CD8-positive, alpha-beta memory T cell (primary cell): ENCODE measurements around the gene BRIP1. TPM values are rescaled to one million over a fixed set of nuclear protein-coding genes. Genes with fewer than 3 reads are reported as not detected.

Experiments used
- CTCF ChIA-PET: fragments of 350-600 bp; sonication (Branson Sonifier 250); formaldehyde crosslinking; loops from one replicate; lab custom pipeline; 2021; ENCODE audit warnings: antibody characterized with exemption; lab: Charles Lee
- POLR2A ChIA-PET: fragments of 350-600 bp; sonication (Branson Sonifier 250); formaldehyde crosslinking; loops from one replicate; lab custom pipeline; 2021; ENCODE audit warnings: antibody characterized with exemption; lab: Charles Lee
- DNase-seq, 5 donors: peaks; one replicate each; pipeline versions ENCODE4 v3.0.0 to v3.0.0-alpha.2; 2020 to 2022; ENCODE audit warnings: mixed read lengths in 1 of 5
- H3K27ac ChIP-seq: one replicate; pipeline ENCODE4 v1.7.0; 2013; ENCODE audit warnings: low read depth, mild to moderate bottlenecking, low read length, moderate library complexity
- H3K27me3 ChIP-seq: 2 replicates; pipeline ENCODE4 v1.7.0; 2013; ENCODE audit warnings: low read length, mild to moderate bottlenecking; ENCODE audit not compliant: insufficient read depth, poor library complexity, severe bottlenecking
- H3K36me3 ChIP-seq: 2 replicates; pipeline ENCODE4 v1.7.0; 2013; ENCODE audit warnings: mild to moderate bottlenecking, low read length, moderate library complexity; ENCODE audit not compliant: insufficient read depth
- H3K4me1 ChIP-seq: 2 replicates; pipeline ENCODE4 v1.7.0; 2013; ENCODE audit warnings: mild to moderate bottlenecking, low read length, moderate library complexity; ENCODE audit not compliant: insufficient read depth
- H3K4me3 ChIP-seq: 2 replicates; pipeline ENCODE4 v1.7.0; 2013; ENCODE audit warnings: mild to moderate bottlenecking, low read length
- H3K9me3 ChIP-seq: 2 replicates; pipeline ENCODE4 v1.7.0; 2013; ENCODE audit warnings: mild to moderate bottlenecking, low read length
- H3K27ac Mint-ChIP-seq, 8 donors: one replicate each; pipeline ENCODE4 v1.8.0; 2020 to 2021; ENCODE audit warnings: mixed read lengths in 8 of 8, mild to moderate bottlenecking in 6 of 8, inconsistent platforms in 3 of 8, moderate library complexity in 3 of 8
- H3K27me3 Mint-ChIP-seq, 2 donors: one replicate each; pipeline ENCODE4 v1.8.0; 2020 to 2021; ENCODE audit warnings: mixed read lengths in 2 of 2, mild to moderate bottlenecking in 1 of 2, moderate library complexity in 1 of 2
- H3K36me3 Mint-ChIP-seq, 3 donors: one replicate each; pipeline ENCODE4 v1.8.0; 2020 to 2021; ENCODE audit warnings: mixed read lengths in 3 of 3, inconsistent platforms in 1 of 3, mild to moderate bottlenecking in 1 of 3
- H3K4me1 Mint-ChIP-seq, 3 donors: one replicate each; pipeline ENCODE4 v1.8.0; 2020 to 2021; ENCODE audit warnings: mixed read lengths in 3 of 3, inconsistent platforms in 1 of 3, mild to moderate bottlenecking in 1 of 3
- H3K4me3 Mint-ChIP-seq, 7 donors: one replicate each; pipeline ENCODE4 v1.8.0; 2020 to 2021; ENCODE audit warnings: mixed read lengths in 7 of 7, mild to moderate bottlenecking in 6 of 7, moderate library complexity in 4 of 7, inconsistent platforms in 2 of 7
- H3K9me3 Mint-ChIP-seq, 5 donors: one replicate each; pipeline ENCODE4 v1.8.0; 2020 to 2022; ENCODE audit warnings: mixed read lengths in 5 of 5, mild to moderate bottlenecking in 3 of 5, moderate library complexity in 2 of 5, inconsistent platforms in 1 of 5
- polyA plus RNA-seq: library from polyadenylated mRNA; unstranded; fragments of 300-500 nt; fragmentation: Illumina TruSeq; gene quantifications from one replicate; pipeline ENCODE4 v1.2.3, GENCODE V29; 2021
- total RNA-seq, 2 experiments: library from RNA; stranded (reverse); gene quantifications; one replicate each; pipeline ENCODE4 v1.2.3, GENCODE V29; 2021

Gene BRIP1
- total and polyA plus RNA-seq, 3 experiments from 2014 or later: 0.86 to 11.7 (median 11.3) TPM

DNA sequence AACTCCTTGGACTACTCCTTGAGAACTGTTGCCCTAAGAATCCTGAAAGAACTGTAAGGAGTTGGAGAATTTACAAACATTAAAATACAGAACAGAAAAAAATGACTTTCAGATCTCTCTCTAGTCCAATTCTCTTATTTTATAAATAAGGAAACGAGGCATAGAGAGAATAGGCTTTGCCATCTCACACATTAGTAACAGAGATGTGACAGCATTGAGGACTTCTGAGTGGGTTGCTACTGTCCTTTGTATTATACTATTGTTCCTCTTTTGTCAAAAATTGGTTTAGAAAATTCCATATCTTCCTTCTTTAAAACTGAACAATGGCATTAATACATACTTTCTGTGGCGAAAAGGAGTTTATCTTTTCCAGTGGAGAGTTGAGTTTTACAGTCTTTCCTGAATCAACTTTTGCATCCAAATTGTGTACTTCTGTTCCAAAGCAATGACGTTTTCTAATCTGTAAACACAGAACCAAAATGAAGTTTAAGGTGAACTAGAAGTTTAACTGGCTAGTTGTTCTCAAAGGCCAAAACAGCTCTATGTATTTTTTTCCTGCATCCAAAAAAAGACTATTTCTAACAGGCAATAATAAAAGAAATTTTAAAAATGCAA, 16.5 kb downstream of the BRIP1 start:
- no peak overlapping the region for H3K4me3 Mint-ChIP-seq
- H3K4me1 Mint-ChIP-seq: no peaks in the 10 kb centered on the region
- H3K9me3 ChIP-seq: no peaks in the 10 kb centered on the region
- H3K9me3 Mint-ChIP-seq: peaks cover 0 to 1% (median 0%) of the 10 kb centered on the region in 5 donors
- no peak overlapping the region for H3K27ac Mint-ChIP-seq
- H3K4me1 ChIP-seq: no peaks in the 10 kb centered on the region
- H3K36me3 ChIP-seq: no peaks in the 10 kb centered on the region
- no peak for DNase-seq
- peaks cover 0 to 4% (median 3%) of the 10 kb centered on the region in 3 donors for H3K36me3 Mint-ChIP-seq
- no peak overlapping the region for H3K27ac ChIP-seq
- H3K27me3 Mint-ChIP-seq: no peaks in the 10 kb centered on the region
- no peaks in the 10 kb centered on the region for H3K27me3 ChIP-seq
- ChIA-PET POLR2A (no interaction called here), CTCF (no interaction called here)
- no peak overlapping the region for H3K4me3 ChIP-seq

DNA sequence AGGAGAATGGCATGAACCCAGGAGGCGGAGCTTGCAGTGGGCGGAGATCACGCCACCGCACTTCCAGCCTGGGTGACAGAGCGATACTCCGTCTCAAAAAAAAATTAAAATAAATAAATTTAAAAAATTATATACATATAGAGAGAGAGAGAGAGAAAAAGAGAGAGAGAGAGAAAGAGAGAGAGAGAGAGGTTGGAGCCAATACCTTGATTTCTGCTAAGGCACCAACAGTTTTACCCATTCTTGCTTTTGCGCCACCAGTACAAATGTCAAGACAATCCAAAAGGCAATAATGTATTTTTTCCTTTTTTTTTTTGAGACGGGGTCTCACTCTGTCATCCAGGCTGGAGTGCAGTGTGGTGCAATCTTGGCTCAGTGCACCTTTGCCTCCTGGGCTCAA, 17.2 kb downstream of the BRIP1 start:
- no peaks in the 10 kb centered on the region for H3K4me1 Mint-ChIP-seq
- H3K27me3 ChIP-seq: no peaks in the 10 kb centered on the region
- DNase-seq: no peak
- no peak overlapping the region for H3K27ac ChIP-seq
- no peaks in the 10 kb centered on the region for H3K9me3 ChIP-seq
- no peaks in the 10 kb centered on the region for H3K36me3 ChIP-seq
- H3K27ac Mint-ChIP-seq: no peak overlapping the region
- H3K36me3 Mint-ChIP-seq: peaks cover 0 to 4% (median 3%) of the 10 kb centered on the region in 3 donors
- no peaks in the 10 kb centered on the region for H3K27me3 Mint-ChIP-seq
- ChIA-PET POLR2A (no interaction called here), CTCF (no interaction called here)
- H3K4me1 ChIP-seq: no peaks in the 10 kb centered on the region
- no peak overlapping the region for H3K4me3 ChIP-seq
- no peak overlapping the region for H3K4me3 Mint-ChIP-seq
- H3K9me3 Mint-ChIP-seq: peaks cover 0 to 1% (median 0%) of the 10 kb centered on the region in 5 donors

DNA sequence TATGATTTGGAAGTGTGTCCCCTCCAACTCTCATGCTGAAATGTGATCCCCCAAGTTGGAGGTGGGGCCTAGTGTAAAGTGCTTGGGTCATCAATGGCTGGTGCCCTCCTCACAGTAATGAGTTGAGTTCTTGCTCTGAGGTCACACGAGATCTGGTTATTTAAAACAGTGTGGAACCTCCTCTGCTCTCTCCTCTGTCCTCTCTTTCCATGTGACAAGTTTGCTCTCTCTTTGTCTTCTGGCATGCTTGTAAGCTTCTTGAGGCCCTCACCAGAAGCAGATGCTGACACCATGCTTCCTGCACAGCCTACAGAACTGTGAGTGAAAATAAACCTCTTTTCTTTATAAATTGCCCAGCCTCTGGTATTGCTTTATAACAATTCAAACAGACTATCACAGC, 19.9 kb downstream of the BRIP1 start:
- Mint-ChIP-seq H3K27me3 (peaks cover 0 to 2% of the 10 kb centered on the region in 2 donors), H3K4me1 (no peaks in the 10 kb centered on the region), H3K4me3 (no peak overlapping the region), H3K9me3 (peaks cover 0 to 1% (median 0%) of the 10 kb centered on the region in 5 donors), H3K27ac (no peak overlapping the region), H3K36me3 (peaks cover 0 to 4% (median 3%) of the 10 kb centered on the region in 3 donors)
- Histone ChIP-seq H3K9me3 (no peaks in the 10 kb centered on the region), H3K4me3 (no peak overlapping the region), H3K4me1 (no peaks in the 10 kb centered on the region), H3K27ac (no peak overlapping the region), H3K27me3 (no peaks in the 10 kb centered on the region), H3K36me3 (no peaks in the 10 kb centered on the region)
- ChIA-PET CTCF (no interaction called here), POLR2A (no interaction called here)
- DNase-seq: no peak

DNA sequence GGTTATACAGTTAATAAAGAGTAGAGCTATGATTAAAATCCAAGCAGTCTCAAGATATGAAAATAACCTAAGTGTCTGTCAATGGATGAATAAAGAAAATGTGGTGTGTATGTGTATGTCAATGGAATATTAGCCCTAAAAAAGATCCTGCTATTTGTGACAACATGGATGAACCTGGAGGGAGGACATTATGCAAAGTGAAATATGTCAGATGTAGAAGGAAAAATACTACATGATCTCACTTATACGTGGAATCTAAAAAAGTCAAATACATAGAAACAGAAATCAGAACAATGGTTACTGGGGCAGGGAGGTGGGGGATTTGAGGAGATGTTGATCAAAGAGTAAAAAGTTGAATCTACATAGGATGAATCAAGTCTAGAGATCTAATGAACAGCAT, 20.4 kb downstream of the BRIP1 start:
- POLR2A ChIA-PET: no interaction called here
- Histone ChIP-seq H3K4me1 (no peaks in the 10 kb centered on the region), H3K27ac (no peak overlapping the region), H3K4me3 (no peak overlapping the region), H3K27me3 (no peaks in the 10 kb centered on the region), H3K36me3 (no peaks in the 10 kb centered on the region), H3K9me3 (no peaks in the 10 kb centered on the region)
- Mint-ChIP-seq H3K27me3 (peaks cover 0 to 2% of the 10 kb centered on the region in 2 donors), H3K4me3 (no peak overlapping the region), H3K9me3 (peaks cover 0 to 1% (median 0%) of the 10 kb centered on the region in 5 donors), H3K27ac (no peak overlapping the region), H3K36me3 (peaks cover 0 to 4% (median 3%) of the 10 kb centered on the region in 3 donors), H3K4me1 (no peaks in the 10 kb centered on the region)
- CTCF ChIA-PET: no interaction called here
- DNase-seq: no peak

DNA sequence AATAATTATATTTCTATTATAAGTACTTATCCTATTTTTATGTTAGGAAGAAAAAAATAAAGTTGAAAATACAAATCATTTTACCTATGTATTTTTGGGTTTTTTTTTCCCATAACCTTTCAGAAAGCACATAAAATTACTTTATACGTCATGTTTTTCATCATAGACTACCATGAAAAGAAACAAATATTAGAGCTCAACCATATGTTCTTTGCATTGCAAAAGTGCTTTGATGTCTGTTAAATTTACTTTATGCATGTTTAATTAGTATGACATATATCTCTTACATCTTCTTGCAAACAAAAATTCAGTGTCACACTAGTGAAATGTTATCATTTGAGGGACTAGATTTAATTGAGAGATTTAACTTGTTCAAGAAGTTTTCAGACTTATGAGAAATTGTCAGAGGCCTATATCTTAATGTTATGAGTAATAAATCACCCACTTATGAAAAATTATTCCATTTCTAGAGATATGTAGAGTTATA, 24.0 kb downstream of the BRIP1 start:
- Histone ChIP-seq H3K36me3 (no peaks in the 10 kb centered on the region), H3K4me1 (no peaks in the 10 kb centered on the region), H3K4me3 (no peak overlapping the region), H3K9me3 (no peaks in the 10 kb centered on the region), H3K27me3 (no peaks in the 10 kb centered on the region), H3K27ac (no peak overlapping the region)
- Mint-ChIP-seq H3K4me1 (no peaks in the 10 kb centered on the region), H3K9me3 (peaks cover 0 to 1% (median 0%) of the 10 kb centered on the region in 5 donors), H3K4me3 (no peak overlapping the region), H3K36me3 (no peaks in the 10 kb centered on the region), H3K27me3 (peaks cover 0 to 2% of the 10 kb centered on the region in 2 donors), H3K27ac (no peak overlapping the region)
- ChIA-PET CTCF (no interaction called here), POLR2A (no interaction called here)
- no peak for DNase-seq

DNA sequence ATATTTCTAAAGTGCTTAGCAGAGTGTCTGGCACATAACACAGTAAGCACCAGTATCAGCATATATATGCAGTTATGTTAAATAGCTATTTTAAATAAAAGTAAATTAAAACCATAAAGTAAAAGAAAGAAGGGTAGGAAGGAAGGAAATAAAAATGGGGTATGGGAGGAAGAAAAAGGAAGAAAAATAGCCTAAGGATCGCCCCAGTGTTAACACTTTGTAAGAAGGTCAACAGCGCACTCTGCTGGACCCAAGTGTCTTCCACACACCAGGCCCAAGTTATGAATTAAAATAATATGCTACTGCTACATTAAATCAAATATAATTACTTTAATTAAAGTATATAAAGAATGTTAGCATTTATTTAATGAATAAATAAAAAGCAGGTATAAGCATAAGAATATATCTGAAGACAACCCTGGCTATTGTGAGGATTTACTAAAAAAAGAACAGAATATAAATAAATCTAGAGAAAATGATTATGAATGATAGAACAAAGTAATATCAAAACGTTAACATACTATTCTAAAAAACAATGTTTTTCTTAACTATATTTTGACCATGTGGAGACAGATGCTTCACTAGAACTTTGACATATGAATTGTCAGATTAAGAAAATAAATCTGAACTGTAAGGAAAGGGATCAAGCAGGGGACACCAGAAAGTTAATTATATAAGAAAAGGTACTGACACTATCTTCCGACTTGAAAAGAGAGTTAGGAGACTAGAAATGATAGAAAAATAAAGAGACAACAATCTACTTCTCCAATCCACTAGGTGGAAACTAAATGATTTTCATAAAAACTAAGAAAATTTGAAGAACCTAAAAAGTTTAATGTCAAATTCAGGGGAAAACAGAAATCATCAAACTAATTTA, 25.9 kb downstream of the BRIP1 start:
- no peak overlapping the region for H3K4me3 Mint-ChIP-seq
- Histone ChIP-seq H3K9me3 (no peaks in the 10 kb centered on the region), H3K27me3 (no peaks in the 10 kb centered on the region), H3K4me3 (no peak overlapping the region), H3K4me1 (no peaks in the 10 kb centered on the region), H3K36me3 (no peaks in the 10 kb centered on the region), H3K27ac (no peak overlapping the region)
- no peaks in the 10 kb centered on the region for H3K9me3 Mint-ChIP-seq
- H3K27ac Mint-ChIP-seq: no peak overlapping the region
- no peaks in the 10 kb centered on the region for H3K4me1 Mint-ChIP-seq
- DNase-seq: peak; percentile 6 to 58 (median 36)
- H3K36me3 Mint-ChIP-seq: no peaks in the 10 kb centered on the region
- CTCF ChIA-PET: no interaction called here
- POLR2A ChIA-PET: no interaction called here
- peaks cover 0 to 2% of the 10 kb centered on the region in 2 donors for H3K27me3 Mint-ChIP-seq

DNA sequence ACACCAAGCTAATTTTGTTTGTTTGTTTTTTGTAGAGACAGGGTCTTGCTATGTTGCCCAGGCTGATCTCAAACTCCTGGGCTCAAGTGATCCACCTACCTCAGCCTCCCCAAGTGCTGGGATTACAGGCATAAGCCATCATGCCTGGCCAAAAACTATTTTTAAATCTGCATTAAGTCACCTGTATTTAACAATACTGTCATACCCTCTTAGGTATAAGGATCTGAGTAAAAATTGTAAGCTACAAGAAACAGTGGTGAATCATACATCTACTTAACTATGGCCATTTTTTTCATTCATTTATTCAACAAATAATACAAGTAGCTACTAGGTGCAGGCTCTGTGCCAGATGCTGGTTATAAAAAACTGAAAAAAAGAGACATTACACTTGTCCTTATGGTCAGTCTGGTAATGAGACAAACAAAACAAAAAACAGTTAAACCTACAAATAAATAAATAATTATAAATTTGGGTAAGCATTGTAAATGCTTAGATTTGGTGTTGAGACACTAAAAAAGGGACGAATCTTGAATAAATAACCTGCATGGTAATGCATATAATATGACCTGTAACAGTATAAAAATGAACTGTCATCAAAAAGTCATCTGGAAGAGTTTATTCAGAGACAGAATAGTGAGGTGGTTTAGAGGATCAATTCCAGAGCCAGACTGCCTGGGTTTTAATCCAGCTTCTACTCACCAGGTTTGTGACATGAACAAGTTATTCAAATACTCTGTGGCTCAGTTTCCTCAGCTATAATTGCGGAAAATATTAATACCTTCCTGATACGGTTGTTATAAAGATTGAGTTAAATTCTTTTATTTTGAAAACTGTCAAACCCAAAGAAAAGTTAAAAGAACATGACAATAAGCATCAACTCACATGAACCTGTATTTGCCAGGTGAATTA, 26.8 kb downstream of the BRIP1 start:
- H3K36me3 Mint-ChIP-seq: no peaks in the 10 kb centered on the region
- H3K27ac ChIP-seq: no peak overlapping the region
- H3K4me1 Mint-ChIP-seq: no peaks in the 10 kb centered on the region
- H3K27me3 ChIP-seq: no peaks in the 10 kb centered on the region
- ChIA-PET CTCF (no interaction called here), POLR2A (no interaction called here)
- H3K9me3 ChIP-seq: no peaks in the 10 kb centered on the region
- no peak overlapping the region for H3K27ac Mint-ChIP-seq
- no peak for DNase-seq
- no peaks in the 10 kb centered on the region for H3K36me3 ChIP-seq
- H3K4me1 ChIP-seq: no peaks in the 10 kb centered on the region
- H3K4me3 Mint-ChIP-seq: no peak overlapping the region
- H3K9me3 Mint-ChIP-seq: no peaks in the 10 kb centered on the region
- no peak overlapping the region for H3K4me3 ChIP-seq
- H3K27me3 Mint-ChIP-seq: peaks cover 0 to 2% of the 10 kb centered on the region in 2 donors
